HEK293 (cell line): ENCODE measurements around the gene TIA1.

Experiments used
- KLF9 ChIP-seq: fragments of 450-650 bp; formaldehyde crosslinking; IDR thresholded peaks from 2 replicates; pipeline ENCODE4 v1.5.1; 2016; ENCODE audit warnings: missing biosample characterization, missing genetic modification characterization, low read depth
- ZBTB17 ChIP-seq: fragments of 450-650 bp; formaldehyde crosslinking; IDR thresholded peaks from 2 replicates; pipeline ENCODE4 v1.5.1; 2016; ENCODE audit warnings: missing biosample characterization, missing genetic modification characterization
- ZNF830 ChIP-seq: fragments of 450-650 bp; IDR thresholded peaks from 2 replicates; pipeline ENCODE4 v1.5.0; 2018; ENCODE audit warnings: missing biosample characterization, missing genetic modification characterization, low read depth, mild to moderate bottlenecking, moderate library complexity
- TF ChIP-seq, protein P1 (sequence below): fragments of 450-650 bp; formaldehyde crosslinking; IDR thresholded peaks from 2 replicates; pipeline ENCODE4 v1.5.1; 2016; ENCODE audit warnings: missing biosample characterization, missing genetic modification characterization
- TF ChIP-seq, protein P2 (sequence below): IDR thresholded peaks from 2 replicates; pipeline ENCODE4 v1.6.1; 2011; ENCODE audit warnings: mild to moderate bottlenecking, low read depth, low read length, borderline replicate concordance
- TF ChIP-seq, protein P3 (sequence below): fragments of 450-650 bp; formaldehyde crosslinking; IDR thresholded peaks from 2 replicates; pipeline ENCODE4 v1.5.1; 2016; ENCODE audit warnings: missing biosample characterization, missing genetic modification characterization
- TF ChIP-seq, protein P4 (sequence below): sonication (generic); formaldehyde crosslinking; IDR thresholded peaks from 2 replicates; pipeline ENCODE4 v1.8.1; 2022; ENCODE audit warnings: mild to moderate bottlenecking, moderate library complexity, missing genetic modification reagents
- TF ChIP-seq, protein P5 (sequence below): fragments of 450-650 bp; formaldehyde crosslinking; IDR thresholded peaks from 2 replicates; pipeline ENCODE4 v1.5.1; 2016; ENCODE audit warnings: missing biosample characterization, missing genetic modification characterization

DNA sequence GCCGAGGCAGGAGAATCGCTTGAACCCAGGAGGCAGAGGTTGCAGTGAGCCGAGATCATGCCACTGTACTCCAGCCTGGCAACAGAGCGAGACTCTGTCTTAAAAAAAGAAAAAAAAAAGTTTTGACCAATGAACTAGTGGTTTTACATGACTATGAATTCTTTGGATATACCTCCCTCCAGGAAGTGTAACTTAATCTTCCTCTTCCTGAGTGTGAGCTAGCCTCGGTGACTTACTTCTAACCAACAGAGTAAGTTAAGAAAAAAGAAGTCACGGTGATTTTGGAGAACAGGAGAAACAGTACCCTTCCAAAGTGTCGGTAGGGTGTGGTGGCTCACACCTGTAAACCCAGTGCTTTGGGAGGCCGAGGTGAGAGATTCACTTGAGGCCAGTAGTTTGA, 7.1 kb downstream of the TIA1 start:
- TF ChIP-seq, protein P1, sequence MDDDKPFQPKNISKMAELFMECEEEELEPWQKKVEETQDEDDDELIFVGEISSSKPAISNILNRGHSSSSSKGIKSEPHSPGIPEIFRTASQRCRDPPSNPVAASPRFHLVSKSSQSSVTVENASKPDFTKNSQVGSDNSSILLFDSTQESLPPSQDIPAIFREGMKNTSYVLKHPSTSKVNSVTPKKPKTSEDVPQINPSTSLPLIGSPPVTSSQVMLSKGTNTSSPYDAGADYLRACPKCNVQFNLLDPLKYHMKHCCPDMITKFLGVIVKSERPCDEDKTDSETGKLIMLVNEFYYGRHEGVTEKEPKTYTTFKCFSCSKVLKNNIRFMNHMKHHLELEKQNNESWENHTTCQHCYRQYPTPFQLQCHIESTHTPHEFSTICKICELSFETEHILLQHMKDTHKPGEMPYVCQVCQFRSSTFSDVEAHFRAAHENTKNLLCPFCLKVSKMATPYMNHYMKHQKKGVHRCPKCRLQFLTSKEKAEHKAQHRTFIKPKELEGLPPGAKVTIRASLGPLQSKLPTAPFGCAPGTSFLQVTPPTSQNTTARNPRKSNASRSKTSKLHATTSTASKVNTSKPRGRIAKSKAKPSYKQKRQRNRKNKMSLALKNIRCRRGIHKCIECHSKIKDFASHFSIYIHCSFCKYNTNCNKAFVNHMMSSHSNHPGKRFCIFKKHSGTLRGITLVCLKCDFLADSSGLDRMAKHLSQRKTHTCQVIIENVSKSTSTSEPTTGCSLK (tag by site-specific recombination) = no peak
- TF ChIP-seq, protein P2, sequence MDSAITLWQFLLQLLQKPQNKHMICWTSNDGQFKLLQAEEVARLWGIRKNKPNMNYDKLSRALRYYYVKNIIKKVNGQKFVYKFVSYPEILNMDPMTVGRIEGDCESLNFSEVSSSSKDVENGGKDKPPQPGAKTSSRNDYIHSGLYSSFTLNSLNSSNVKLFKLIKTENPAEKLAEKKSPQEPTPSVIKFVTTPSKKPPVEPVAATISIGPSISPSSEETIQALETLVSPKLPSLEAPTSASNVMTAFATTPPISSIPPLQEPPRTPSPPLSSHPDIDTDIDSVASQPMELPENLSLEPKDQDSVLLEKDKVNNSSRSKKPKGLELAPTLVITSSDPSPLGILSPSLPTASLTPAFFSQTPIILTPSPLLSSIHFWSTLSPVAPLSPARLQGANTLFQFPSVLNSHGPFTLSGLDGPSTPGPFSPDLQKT = no peak
- TF ChIP-seq, protein P3, sequence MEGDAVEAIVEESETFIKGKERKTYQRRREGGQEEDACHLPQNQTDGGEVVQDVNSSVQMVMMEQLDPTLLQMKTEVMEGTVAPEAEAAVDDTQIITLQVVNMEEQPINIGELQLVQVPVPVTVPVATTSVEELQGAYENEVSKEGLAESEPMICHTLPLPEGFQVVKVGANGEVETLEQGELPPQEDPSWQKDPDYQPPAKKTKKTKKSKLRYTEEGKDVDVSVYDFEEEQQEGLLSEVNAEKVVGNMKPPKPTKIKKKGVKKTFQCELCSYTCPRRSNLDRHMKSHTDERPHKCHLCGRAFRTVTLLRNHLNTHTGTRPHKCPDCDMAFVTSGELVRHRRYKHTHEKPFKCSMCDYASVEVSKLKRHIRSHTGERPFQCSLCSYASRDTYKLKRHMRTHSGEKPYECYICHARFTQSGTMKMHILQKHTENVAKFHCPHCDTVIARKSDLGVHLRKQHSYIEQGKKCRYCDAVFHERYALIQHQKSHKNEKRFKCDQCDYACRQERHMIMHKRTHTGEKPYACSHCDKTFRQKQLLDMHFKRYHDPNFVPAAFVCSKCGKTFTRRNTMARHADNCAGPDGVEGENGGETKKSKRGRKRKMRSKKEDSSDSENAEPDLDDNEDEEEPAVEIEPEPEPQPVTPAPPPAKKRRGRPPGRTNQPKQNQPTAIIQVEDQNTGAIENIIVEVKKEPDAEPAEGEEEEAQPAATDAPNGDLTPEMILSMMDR (tag by site-specific recombination) = no peak
- TF ChIP-seq ZNF830 (no peak), ZBTB17 (no peak), KLF9 (no peak)
- TF ChIP-seq, protein P4, sequence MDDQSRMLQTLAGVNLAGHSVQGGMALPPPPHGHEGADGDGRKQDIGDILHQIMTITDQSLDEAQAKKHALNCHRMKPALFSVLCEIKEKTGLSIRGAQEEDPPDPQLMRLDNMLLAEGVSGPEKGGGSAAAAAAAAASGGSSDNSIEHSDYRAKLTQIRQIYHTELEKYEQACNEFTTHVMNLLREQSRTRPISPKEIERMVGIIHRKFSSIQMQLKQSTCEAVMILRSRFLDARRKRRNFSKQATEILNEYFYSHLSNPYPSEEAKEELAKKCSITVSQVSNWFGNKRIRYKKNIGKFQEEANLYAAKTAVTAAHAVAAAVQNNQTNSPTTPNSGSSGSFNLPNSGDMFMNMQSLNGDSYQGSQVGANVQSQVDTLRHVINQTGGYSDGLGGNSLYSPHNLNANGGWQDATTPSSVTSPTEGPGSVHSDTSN (CRISPR knock-in tag) = no peak
- TF ChIP-seq, protein P5, sequence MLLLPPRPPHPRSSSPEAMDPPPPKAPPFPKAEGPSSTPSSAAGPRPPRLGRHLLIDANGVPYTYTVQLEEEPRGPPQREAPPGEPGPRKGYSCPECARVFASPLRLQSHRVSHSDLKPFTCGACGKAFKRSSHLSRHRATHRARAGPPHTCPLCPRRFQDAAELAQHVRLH = no peak
